ENCODE data around the gene ALAD.

ALAD gene

GRCh38 chr9:113360242-113360842, 40.7 kb downstream of the ALAD start:
- Histone ChIP-seq H3K4me3 (ENCODE audit: low read depth, low read length) (peak overlapping the region; percentile 27), H3K27ac (peak overlapping the region; percentile 95), H3K4me1 (peaks cover 46% of the 10 kb centered on the region), H3K4me2 (ENCODE audit: low read length) (peak overlapping the region; percentile 25), H3K27me3 (ENCODE audit: control insufficient read depth, insufficient read depth, low read length) (no peaks in the 10 kb centered on the region), H3K36me3 (ENCODE audit: control insufficient read depth, insufficient read depth, low read length) (peaks cover 3% of the 10 kb centered on the region), H3K9me3 (ENCODE audit: control insufficient read depth, low read length) (no peaks in the 10 kb centered on the region), H2AFZ (no peak overlapping the region), H3K79me2 (no peaks in the 10 kb centered on the region), H3K9ac (no peak overlapping the region)
- TF ChIP-seq, protein P1, sequence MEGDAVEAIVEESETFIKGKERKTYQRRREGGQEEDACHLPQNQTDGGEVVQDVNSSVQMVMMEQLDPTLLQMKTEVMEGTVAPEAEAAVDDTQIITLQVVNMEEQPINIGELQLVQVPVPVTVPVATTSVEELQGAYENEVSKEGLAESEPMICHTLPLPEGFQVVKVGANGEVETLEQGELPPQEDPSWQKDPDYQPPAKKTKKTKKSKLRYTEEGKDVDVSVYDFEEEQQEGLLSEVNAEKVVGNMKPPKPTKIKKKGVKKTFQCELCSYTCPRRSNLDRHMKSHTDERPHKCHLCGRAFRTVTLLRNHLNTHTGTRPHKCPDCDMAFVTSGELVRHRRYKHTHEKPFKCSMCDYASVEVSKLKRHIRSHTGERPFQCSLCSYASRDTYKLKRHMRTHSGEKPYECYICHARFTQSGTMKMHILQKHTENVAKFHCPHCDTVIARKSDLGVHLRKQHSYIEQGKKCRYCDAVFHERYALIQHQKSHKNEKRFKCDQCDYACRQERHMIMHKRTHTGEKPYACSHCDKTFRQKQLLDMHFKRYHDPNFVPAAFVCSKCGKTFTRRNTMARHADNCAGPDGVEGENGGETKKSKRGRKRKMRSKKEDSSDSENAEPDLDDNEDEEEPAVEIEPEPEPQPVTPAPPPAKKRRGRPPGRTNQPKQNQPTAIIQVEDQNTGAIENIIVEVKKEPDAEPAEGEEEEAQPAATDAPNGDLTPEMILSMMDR (IDR thresholded peaks at IDR 0.05): no peak

DNA sequence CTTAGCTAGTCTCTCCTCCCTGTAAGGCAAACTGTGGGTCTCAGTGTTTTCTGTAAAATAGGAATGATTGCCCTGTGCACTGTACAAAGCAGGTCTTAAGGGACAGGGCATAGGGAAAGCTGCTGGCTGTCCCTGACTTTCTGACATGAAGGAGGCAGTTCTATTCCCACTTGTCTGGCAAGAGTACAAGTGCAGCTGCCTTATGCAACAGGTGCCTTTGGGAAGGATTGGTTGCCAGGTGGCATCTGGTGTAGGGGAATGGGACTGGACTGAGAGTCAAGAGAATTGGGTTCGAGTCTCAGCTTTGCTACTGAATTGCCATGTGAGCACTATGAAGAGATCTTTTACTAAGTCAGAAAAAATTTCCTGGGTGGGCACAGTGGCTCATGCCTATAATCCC, 41.7 kb downstream of the ALAD start:
- peak overlapping the region; percentile 3 for H3K4me2 ChIP-seq (ENCODE audit: low read length)
- TF ChIP-seq, protein P1 (IDR thresholded peaks at IDR 0.05): no peak
- no peaks in the 10 kb centered on the region for H3K27me3 ChIP-seq (ENCODE audit: control insufficient read depth, insufficient read depth, low read length)
- H3K9me3 ChIP-seq (ENCODE audit: control insufficient read depth, low read length): no peaks in the 10 kb centered on the region
- H3K27ac ChIP-seq: peak overlapping the region; percentile 95
- peaks cover 3% of the 10 kb centered on the region for H3K36me3 ChIP-seq (ENCODE audit: control insufficient read depth, insufficient read depth, low read length)
- H3K79me2 ChIP-seq: no peaks in the 10 kb centered on the region
- H3K9ac ChIP-seq: no peak overlapping the region
- no peak overlapping the region for H3K4me3 ChIP-seq (ENCODE audit: low read depth, low read length)
- H3K4me1 ChIP-seq: peaks cover 49% of the 10 kb centered on the region
- H2AFZ ChIP-seq: no peak overlapping the region

GRCh38 chr9:113356686-113357292, 44.3 kb downstream of the ALAD start:
- TF ChIP-seq, protein P1 (IDR thresholded peaks at IDR 0.05): no peak
- Histone ChIP-seq H2AFZ (no peak overlapping the region), H3K4me1 (peaks cover 37% of the 10 kb centered on the region), H3K36me3 (ENCODE audit: control insufficient read depth, insufficient read depth, low read length) (no peaks in the 10 kb centered on the region), H3K4me2 (ENCODE audit: low read length) (no peak overlapping the region), H3K9me3 (ENCODE audit: control insufficient read depth, low read length) (no peaks in the 10 kb centered on the region), H3K9ac (no peak overlapping the region), H3K4me3 (ENCODE audit: low read depth, low read length) (no peak overlapping the region), H3K79me2 (peaks cover 8% of the 10 kb centered on the region), H3K27me3 (ENCODE audit: control insufficient read depth, insufficient read depth, low read length) (no peaks in the 10 kb centered on the region), H3K27ac (peak overlapping the region; percentile 39)

- Histone ChIP-seq H3K4me3 (ENCODE audit: low read depth, low read length) (no peak overlapping the region), H3K27ac (peak overlapping the region; percentile 54), H3K79me2 (peaks cover 12% of the 10 kb centered on the region), H3K27me3 (ENCODE audit: control insufficient read depth, insufficient read depth, low read length) (no peaks in the 10 kb centered on the region), H3K36me3 (ENCODE audit: control insufficient read depth, insufficient read depth, low read length) (no peaks in the 10 kb centered on the region), H3K9me3 (ENCODE audit: control insufficient read depth, low read length) (no peaks in the 10 kb centered on the region), H3K9ac (no peak overlapping the region), H3K4me2 (ENCODE audit: low read length) (no peak overlapping the region), H3K4me1 (peaks cover 24% of the 10 kb centered on the region), H2AFZ (no peak overlapping the region)
- TF ChIP-seq, protein P1 (IDR thresholded peaks at IDR 0.05): no peak
These were observed 46.0 kb downstream of the ALAD start for GRCh38 chr9:113355040-113355596.

Measured in parathyroid adenoma (tissue), 2 donors.